ENCODE data around the gene SMU1. TPM values are rescaled to one million over a fixed set of nuclear protein-coding genes. Genes with fewer than 3 reads are reported as not detected.
A peak's percentile ranks its signal among the peaks of the same experiment; 100 is the strongest.

Gene SMU1
- total and polyA plus RNA-seq, 11 donors, result 6.7 to 19.4 (median 15.2) TPM

GRCh38 chr9:33029231-33029786 is 47.2 kb downstream of the SMU1 start:
- Histone ChIP-seq H3K4me1 (peaks cover 7 to 65% (median 47%) of the 10 kb centered on the region in 12 donors), H3K27ac (peak overlapping the region in 2 of 12 donors; percentile 5 to 22), H3K36me3 (peaks cover 0 to 81% (median 78%) of the 10 kb centered on the region in 9 donors), H3K27me3 (no peaks in the 10 kb centered on the region), H3K9me3 (no peaks in the 10 kb centered on the region), H3K4me3 (no peak overlapping the region)
- intact Hi-C loops (cut with DNase I), result no loop called here
- no peak for ATAC-seq
- DNase-seq, result no peak
- no peak for TF ChIP-seq CTCF (IDR thresholded peaks at IDR 0.05)
- no peak for TF ChIP-seq POLR2A (IDR thresholded peaks at IDR 0.05)
- 32 to 56% (median 37%) methylated on average over 4 of the region's 4 CpGs for WGBS, 4 donors

GRCh38 chr9:33025572-33026342 is 50.7 kb downstream of the SMU1 start:
- Histone ChIP-seq H3K4me1 (peaks cover 7 to 71% (median 52%) of the 10 kb centered on the region in 12 donors), H3K36me3 (peaks cover 0 to 51% (median 44%) of the 10 kb centered on the region in 9 donors), H3K9me3 (no peaks in the 10 kb centered on the region), H3K4me3 (peak overlapping the region; percentile 76 to 99 (median 94)), H3K27ac (peak overlapping the region; percentile 96 to 100 (median 99)), H3K27me3 (no peaks in the 10 kb centered on the region)
- peak; percentile 56 to 79 (median 73) for DNase-seq
- 1 to 2% (median 2%) methylated on average over 19 to 36 of the region's 36 CpGs for whole genome bisulfite sequencing, 4 donors
- intact Hi-C loops (cut with DNase I), result loop anchor here in 2 of 10 donors (1.0 to 2.0 kb wide), 2 partner anchors 24 to 25 kb away; partner anchors contain the start of gene APTX (in 2 of the 2)
- peak; percentile 17 to 69 (median 59) for ATAC-seq
- TF ChIP-seq CTCF (IDR thresholded peaks at IDR 0.05) (no peak), POLR2A (IDR thresholded peaks at IDR 0.05) (no peak)

GRCh38 chr9:33024966-33025571 is 51.4 kb downstream of the SMU1 start, which contains the start of gene DNAJA1:
Gene DNAJA1 (plus strand): TSS chr9:33025273. CDS start chr9:33026485, 1,212 bp downstream.
- Histone ChIP-seq H3K27me3 (no peaks in the 10 kb centered on the region), H3K4me3 (peak within 1 kb of the TSS; percentile 76 to 99 (median 94)), H3K36me3 (peaks cover 0 to 49% (median 40%) of the 10 kb centered on the region in 9 donors), H3K4me1 (peaks cover 7 to 65% (median 45%) of the 10 kb centered on the region in 12 donors), H3K27ac (peak within 1 kb of the TSS; percentile 96 to 100 (median 99)), H3K9me3 (no peaks in the 10 kb centered on the region)
- ATAC-seq (peak; percentile 96 to 97 (median 97)), DNase-seq (peak; percentile 96 to 98 (median 96))
- peak; percentile 79 to 99 for TF ChIP-seq POLR2A (IDR thresholded peaks at IDR 0.05)
- peak in 1 of 12 donors; percentile 10 for TF ChIP-seq CTCF (IDR thresholded peaks at IDR 0.05)
- intact Hi-C loops (cut with DNase I), result loop anchor here in 2 of 10 donors (1.0 to 2.0 kb wide), 2 partner anchors 24 kb away; partner anchors contain the start of gene APTX (in 2 of the 2)
- WGBS, 4 donors, result 0% methylated on average over 15 to 61 of the region's 61 CpGs
